Liver (tissue), 9 donors: Measurements from ENCODE around the gene SHH. TPM values are rescaled to one million over a fixed set of nuclear protein-coding genes. Genes with fewer than 3 reads are reported as not detected.

Experiments used
- DNase-seq: peaks from one replicate; pipeline ENCODE4 v3.0.0-alpha.2; 2017; ENCODE audit warnings: low spot score
- H3K27ac ChIP-seq, 2 donors: one replicate each; pipeline ENCODE4 v1.7.0; 2013; ENCODE audit warnings: inconsistent platforms in 2 of 2, low read length in 2 of 2, control low read depth in 1 of 2, low read depth in 1 of 2, mild to moderate bottlenecking in 1 of 2
- H3K27me3 ChIP-seq, 4 donors: one replicate each; pipeline versions ENCODE4 v1.6.1 to v1.7.0; 2013; ENCODE audit warnings: low read length in 3 of 4, inconsistent platforms in 1 of 4, mild to moderate bottlenecking in 1 of 4, moderate library complexity in 1 of 4; ENCODE audit not compliant: control insufficient read depth in 4 of 4, insufficient read depth in 4 of 4
- H3K36me3 ChIP-seq, 4 donors: one replicate each; pipeline versions ENCODE4 v1.6.1 to v1.7.0; 2013; ENCODE audit warnings: low read length in 3 of 4, mild to moderate bottlenecking in 3 of 4, low read depth in 1 of 4, moderate library complexity in 1 of 4; ENCODE audit not compliant: control insufficient read depth in 4 of 4, insufficient read depth in 3 of 4
- H3K4me1 ChIP-seq, 4 donors: one replicate each; pipeline versions ENCODE4 v1.6.1 to v1.7.0; 2013; ENCODE audit warnings: low read length in 3 of 4, mild to moderate bottlenecking in 3 of 4, moderate library complexity in 1 of 4; ENCODE audit not compliant: control insufficient read depth in 4 of 4, insufficient read depth in 4 of 4
- H3K4me3 ChIP-seq, 3 donors: one replicate each; pipeline versions ENCODE4 v1.6.1 to v1.7.0; 2013; ENCODE audit warnings: low read length in 3 of 3, control low read depth in 1 of 3, low read depth in 1 of 3, mild to moderate bottlenecking in 1 of 3
- H3K9ac ChIP-seq, 2 donors: one replicate each; pipeline ENCODE4 v1.7.0; 2013; ENCODE audit warnings: low read length in 2 of 2, mild to moderate bottlenecking in 2 of 2, moderate library complexity in 2 of 2, control low read depth in 1 of 2, low read depth in 1 of 2
- H3K9me3 ChIP-seq, 4 donors: one replicate each; pipeline versions ENCODE4 v1.6.1 to v1.7.0; 2013; ENCODE audit warnings: low read length in 3 of 4; ENCODE audit not compliant: control insufficient read depth in 4 of 4
- EGR1 ChIP-seq, 2 donors: IDR thresholded peaks; 2 replicates each; pipeline ENCODE4 v1.6.1; 2016 to 2018; ENCODE audit warnings: antibody characterized with exemption in 2 of 2, low read depth in 2 of 2
- FOXA1 ChIP-seq: IDR thresholded peaks from 2 replicates; pipeline ENCODE4 v1.6.1; 2016; ENCODE audit warnings: antibody characterized with exemption
- FOXA2 ChIP-seq: IDR thresholded peaks from 2 replicates; pipeline ENCODE4 v1.6.1; 2016; ENCODE audit warnings: antibody characterized with exemption
- GABPA ChIP-seq, 2 donors: IDR thresholded peaks in 1 of 2; conservative IDR thresholded peaks in 1 of 2; 2 replicates each; pipeline ENCODE4 v1.6.1; 2016; ENCODE audit warnings: antibody characterized with exemption in 2 of 2, mild to moderate bottlenecking in 1 of 2, moderate library complexity in 1 of 2
- HNF4A ChIP-seq, 2 donors: conservative IDR thresholded peaks; 2 replicates each; pipeline ENCODE4 v1.6.1; 2016; ENCODE audit warnings: antibody characterized with exemption in 2 of 2, mild to moderate bottlenecking in 2 of 2
- HNF4G ChIP-seq: IDR thresholded peaks from 2 replicates; pipeline ENCODE4 v1.6.1; 2016; ENCODE audit warnings: antibody characterized with exemption
- JUND ChIP-seq, 2 donors: IDR thresholded peaks; 2 replicates each; pipeline ENCODE4 v1.6.1; 2016; ENCODE audit warnings: antibody characterized with exemption in 2 of 2
- NR2F2 ChIP-seq: IDR thresholded peaks from 2 replicates; pipeline ENCODE4 v1.6.1; 2016; ENCODE audit warnings: antibody characterized with exemption
- RAD21 ChIP-seq, 2 donors: IDR thresholded peaks; 2 replicates each; pipeline ENCODE4 v1.6.1; 2016; ENCODE audit warnings: antibody characterized with exemption in 2 of 2, mild to moderate bottlenecking in 2 of 2
- RXRA ChIP-seq, 2 donors: IDR thresholded peaks; 2 replicates each; pipeline ENCODE4 v1.6.1; 2017 to 2018; ENCODE audit warnings: antibody characterized with exemption in 2 of 2, mild to moderate bottlenecking in 1 of 2
- SP1 ChIP-seq: IDR thresholded peaks from 2 replicates; pipeline ENCODE4 v1.6.1; 2018; ENCODE audit warnings: antibody characterized with exemption, mild to moderate bottlenecking
- TAF1 ChIP-seq: conservative IDR thresholded peaks from 2 replicates; pipeline ENCODE4 v1.6.1; 2016; ENCODE audit warnings: antibody characterized with exemption, mild to moderate bottlenecking
- YY1 ChIP-seq: IDR thresholded peaks from 2 replicates; pipeline ENCODE4 v1.6.1; 2016; ENCODE audit warnings: antibody characterized with exemption, mild to moderate bottlenecking
- WGBS: extraction: QIAGEN DNeasy Blood & Tissue Kit; methylation state at CpG from one replicate; pipeline ENCODE4 v1.1.7; 2013; 5-methylcytosine and 5-hydroxymethylcytosine counted together
- polyA plus RNA-seq, 2 donors: library from polyadenylated mRNA; stranded (reverse) in 1 of 2; unstranded in 1 of 2; fragments of 200-250 nt in 1 of 2; fragments of >200 nt in 1 of 2; fragmentation: Nextera tagmentation in 1 of 2; extraction: Ambion mirVana in 1 of 2; gene quantifications; one replicate each; pipeline versions ENCODE4 v1.2.1 to v1.2.3, GENCODE V29; 2013 to 2015
- total RNA-seq, 2 donors: library from RNA; depleted of rRNA; stranded (reverse); fragments of >200 nt; gene quantifications; one replicate each; pipeline ENCODE4 v1.2.3, GENCODE V29; 2014
- TF ChIP-seq, protein P1 (sequence below): IDR thresholded peaks from 2 replicates; pipeline ENCODE4 v1.6.1; 2016; ENCODE audit warnings: antibody characterized with exemption
- TF ChIP-seq, protein P2 (sequence below): fragments of 150-350 bp; IDR thresholded peaks from 2 replicates; pipeline ENCODE4 v1.5.1; 2017; ENCODE audit warnings: improper control_type of control experiment, low read depth, low read length; ENCODE audit not compliant: missing input control
- TF ChIP-seq, protein P3 (sequence below): IDR thresholded peaks from 2 replicates; pipeline ENCODE4 v1.6.1; 2016; ENCODE audit warnings: antibody characterized with exemption
- TF ChIP-seq, protein P4 (sequence below): IDR thresholded peaks from 2 replicates; pipeline ENCODE4 v1.6.1; 2016; ENCODE audit warnings: antibody characterized with exemption, mild to moderate bottlenecking
- TF ChIP-seq, protein P5 (sequence below): IDR thresholded peaks from 2 replicates; pipeline ENCODE4 v1.6.1; 2016; ENCODE audit warnings: antibody characterized with exemption
- donor health status: healthy.
- donor health status: healthy.
- donor health status: healthy.
- donor health status: healthy.
- donor health status: healthy.

The SHH gene
- total and polyA plus RNA-seq, 4 donors, result 3.9 to 10.0 (median 5.2) TPM

DNA sequence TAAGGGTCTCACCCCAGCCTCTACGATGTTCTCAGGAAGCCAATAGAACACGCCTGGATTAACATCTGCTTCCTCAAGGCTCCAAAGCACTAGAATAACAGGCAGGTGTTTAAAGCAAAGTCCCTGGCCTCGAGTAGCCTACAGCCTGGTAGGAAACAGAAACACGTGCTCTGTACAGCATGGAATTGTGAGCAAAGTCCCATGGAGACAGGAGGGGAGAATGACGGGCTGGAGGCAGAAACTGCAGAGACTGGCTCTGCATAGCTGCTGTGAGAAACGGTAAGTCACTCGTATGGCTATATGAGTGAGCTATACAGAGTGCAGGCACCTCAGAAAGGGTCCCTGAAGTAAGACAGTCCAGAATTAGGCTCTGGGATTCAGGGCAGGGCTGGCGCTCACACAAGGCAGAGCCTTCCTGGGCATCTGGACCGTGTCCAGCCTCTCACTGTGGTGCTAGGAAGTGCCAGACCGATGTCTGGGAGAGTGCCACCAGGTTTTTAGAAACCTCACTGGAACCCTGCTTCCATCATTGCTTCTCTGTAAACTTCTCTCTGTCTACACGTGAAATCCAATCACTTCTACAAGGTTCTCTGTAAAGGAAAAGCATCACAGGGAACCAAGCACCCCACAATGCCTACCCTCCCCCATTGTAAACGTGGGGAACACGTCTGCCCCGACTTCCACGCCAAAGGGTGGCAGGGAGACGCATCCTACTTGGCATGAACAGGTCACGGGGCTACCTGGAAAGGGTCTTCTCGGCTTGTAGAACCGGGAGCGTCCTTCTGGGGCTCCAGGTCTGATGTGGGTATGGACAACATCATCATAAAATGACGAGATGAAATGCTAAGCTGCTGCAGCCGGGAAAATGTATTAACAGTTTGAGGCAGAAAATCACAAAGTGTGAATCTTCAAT lies 38.8 kb upstream of the SHH start (continued):
- TF ChIP-seq, protein P1, sequence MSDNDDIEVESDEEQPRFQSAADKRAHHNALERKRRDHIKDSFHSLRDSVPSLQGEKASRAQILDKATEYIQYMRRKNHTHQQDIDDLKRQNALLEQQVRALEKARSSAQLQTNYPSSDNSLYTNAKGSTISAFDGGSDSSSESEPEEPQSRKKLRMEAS, result no peak
- TF ChIP-seq, protein P2, sequence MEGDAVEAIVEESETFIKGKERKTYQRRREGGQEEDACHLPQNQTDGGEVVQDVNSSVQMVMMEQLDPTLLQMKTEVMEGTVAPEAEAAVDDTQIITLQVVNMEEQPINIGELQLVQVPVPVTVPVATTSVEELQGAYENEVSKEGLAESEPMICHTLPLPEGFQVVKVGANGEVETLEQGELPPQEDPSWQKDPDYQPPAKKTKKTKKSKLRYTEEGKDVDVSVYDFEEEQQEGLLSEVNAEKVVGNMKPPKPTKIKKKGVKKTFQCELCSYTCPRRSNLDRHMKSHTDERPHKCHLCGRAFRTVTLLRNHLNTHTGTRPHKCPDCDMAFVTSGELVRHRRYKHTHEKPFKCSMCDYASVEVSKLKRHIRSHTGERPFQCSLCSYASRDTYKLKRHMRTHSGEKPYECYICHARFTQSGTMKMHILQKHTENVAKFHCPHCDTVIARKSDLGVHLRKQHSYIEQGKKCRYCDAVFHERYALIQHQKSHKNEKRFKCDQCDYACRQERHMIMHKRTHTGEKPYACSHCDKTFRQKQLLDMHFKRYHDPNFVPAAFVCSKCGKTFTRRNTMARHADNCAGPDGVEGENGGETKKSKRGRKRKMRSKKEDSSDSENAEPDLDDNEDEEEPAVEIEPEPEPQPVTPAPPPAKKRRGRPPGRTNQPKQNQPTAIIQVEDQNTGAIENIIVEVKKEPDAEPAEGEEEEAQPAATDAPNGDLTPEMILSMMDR, result no peak
- no peak for TF ChIP-seq HNF4G
- TF ChIP-seq HNF4A (conservative IDR thresholded peaks at IDR 0.05), result no peak
- TF ChIP-seq FOXA2, result no peak
- TF ChIP-seq RAD21 (IDR thresholded peaks at IDR 0.05), result no peak

DNA sequence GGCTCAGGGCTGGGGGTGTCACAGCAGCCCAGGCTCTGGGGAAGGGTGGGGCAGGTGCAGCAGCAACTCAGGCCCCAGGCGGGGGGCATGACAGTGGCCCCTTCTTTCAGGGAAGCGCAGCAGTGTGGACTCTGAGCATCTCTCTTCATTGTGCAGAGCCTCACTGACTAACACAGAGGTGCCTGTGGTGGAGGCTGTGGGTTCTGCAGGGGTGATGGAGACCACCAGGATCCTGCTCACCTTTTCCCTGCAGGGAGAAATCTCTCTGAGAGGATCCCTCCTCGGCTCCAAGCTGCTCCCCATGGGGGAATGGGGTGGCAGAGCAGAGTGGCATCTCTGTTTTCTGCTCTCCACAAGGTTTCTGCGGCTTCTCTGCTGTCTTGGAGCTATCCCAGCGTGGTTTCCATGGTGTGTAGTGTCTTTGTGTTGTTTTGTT lies 37.8 kb upstream of the SHH start:
- no peak overlapping the region for H3K4me3 ChIP-seq
- 90% methylated on average over 5 of the region's 5 CpGs for WGBS
- DNase-seq, result no peak
- no peak overlapping the region for H3K9ac ChIP-seq
- H3K36me3 ChIP-seq, result no peaks in the 10 kb centered on the region
- no peaks in the 10 kb centered on the region for H3K27me3 ChIP-seq
- TF ChIP-seq HNF4G (no peak), EGR1 (IDR thresholded peaks at IDR 0.05; ENCODE audit: low read depth in 2 of 2) (no peak), JUND (IDR thresholded peaks at IDR 0.05) (no peak), HNF4A (conservative IDR thresholded peaks at IDR 0.05) (no peak), YY1 (no peak), RXRA (IDR thresholded peaks at IDR 0.05) (no peak), SP1 (no peak), GABPA (IDR thresholded peaks at IDR 0.05 in 1 of 2, conservative IDR thresholded peaks at IDR 0.05 in 1 of 2) (no peak), FOXA1 (no peak), RAD21 (IDR thresholded peaks at IDR 0.05) (no peak), TAF1 (no peak), FOXA2 (no peak), NR2F2 (no peak)
- TF ChIP-seq, protein P3, sequence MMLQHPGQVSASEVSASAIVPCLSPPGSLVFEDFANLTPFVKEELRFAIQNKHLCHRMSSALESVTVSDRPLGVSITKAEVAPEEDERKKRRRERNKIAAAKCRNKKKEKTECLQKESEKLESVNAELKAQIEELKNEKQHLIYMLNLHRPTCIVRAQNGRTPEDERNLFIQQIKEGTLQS, result no peak
- TF ChIP-seq, protein P4, sequence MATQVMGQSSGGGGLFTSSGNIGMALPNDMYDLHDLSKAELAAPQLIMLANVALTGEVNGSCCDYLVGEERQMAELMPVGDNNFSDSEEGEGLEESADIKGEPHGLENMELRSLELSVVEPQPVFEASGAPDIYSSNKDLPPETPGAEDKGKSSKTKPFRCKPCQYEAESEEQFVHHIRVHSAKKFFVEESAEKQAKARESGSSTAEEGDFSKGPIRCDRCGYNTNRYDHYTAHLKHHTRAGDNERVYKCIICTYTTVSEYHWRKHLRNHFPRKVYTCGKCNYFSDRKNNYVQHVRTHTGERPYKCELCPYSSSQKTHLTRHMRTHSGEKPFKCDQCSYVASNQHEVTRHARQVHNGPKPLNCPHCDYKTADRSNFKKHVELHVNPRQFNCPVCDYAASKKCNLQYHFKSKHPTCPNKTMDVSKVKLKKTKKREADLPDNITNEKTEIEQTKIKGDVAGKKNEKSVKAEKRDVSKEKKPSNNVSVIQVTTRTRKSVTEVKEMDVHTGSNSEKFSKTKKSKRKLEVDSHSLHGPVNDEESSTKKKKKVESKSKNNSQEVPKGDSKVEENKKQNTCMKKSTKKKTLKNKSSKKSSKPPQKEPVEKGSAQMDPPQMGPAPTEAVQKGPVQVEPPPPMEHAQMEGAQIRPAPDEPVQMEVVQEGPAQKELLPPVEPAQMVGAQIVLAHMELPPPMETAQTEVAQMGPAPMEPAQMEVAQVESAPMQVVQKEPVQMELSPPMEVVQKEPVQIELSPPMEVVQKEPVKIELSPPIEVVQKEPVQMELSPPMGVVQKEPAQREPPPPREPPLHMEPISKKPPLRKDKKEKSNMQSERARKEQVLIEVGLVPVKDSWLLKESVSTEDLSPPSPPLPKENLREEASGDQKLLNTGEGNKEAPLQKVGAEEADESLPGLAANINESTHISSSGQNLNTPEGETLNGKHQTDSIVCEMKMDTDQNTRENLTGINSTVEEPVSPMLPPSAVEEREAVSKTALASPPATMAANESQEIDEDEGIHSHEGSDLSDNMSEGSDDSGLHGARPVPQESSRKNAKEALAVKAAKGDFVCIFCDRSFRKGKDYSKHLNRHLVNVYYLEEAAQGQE, result no peak
- TF ChIP-seq, protein P1, result no peak
- TF ChIP-seq, protein P5, sequence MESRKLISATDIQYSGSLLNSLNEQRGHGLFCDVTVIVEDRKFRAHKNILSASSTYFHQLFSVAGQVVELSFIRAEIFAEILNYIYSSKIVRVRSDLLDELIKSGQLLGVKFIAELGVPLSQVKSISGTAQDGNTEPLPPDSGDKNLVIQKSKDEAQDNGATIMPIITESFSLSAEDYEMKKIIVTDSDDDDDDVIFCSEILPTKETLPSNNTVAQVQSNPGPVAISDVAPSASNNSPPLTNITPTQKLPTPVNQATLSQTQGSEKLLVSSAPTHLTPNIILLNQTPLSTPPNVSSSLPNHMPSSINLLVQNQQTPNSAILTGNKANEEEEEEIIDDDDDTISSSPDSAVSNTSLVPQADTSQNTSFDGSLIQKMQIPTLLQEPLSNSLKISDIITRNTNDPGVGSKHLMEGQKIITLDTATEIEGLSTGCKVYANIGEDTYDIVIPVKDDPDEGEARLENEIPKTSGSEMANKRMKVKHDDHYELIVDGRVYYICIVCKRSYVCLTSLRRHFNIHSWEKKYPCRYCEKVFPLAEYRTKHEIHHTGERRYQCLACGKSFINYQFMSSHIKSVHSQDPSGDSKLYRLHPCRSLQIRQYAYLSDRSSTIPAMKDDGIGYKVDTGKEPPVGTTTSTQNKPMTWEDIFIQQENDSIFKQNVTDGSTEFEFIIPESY, result no peak
- TF ChIP-seq, protein P2, result no peak
- no peak overlapping the region for H3K27ac ChIP-seq
- H3K9me3 ChIP-seq, result no peaks in the 10 kb centered on the region
- H3K4me1 ChIP-seq, result no peaks in the 10 kb centered on the region
